ENCODE data around the gene PACRG.

- TF ChIP-seq CTCF (IDR thresholded peaks at IDR 0.05) (no peak), POLR2AphosphoS5 (IDR thresholded peaks at IDR 0.05; ENCODE audit: low read depth, low read length) (no peak), TCF7L2 (IDR thresholded peaks at IDR 0.05; ENCODE audit: low read depth, low read length) (no peak)
These were observed 365.1 kb downstream of the PACRG start for GRCh38 chr6:163092876-163093275.
